Osteoblast (primary cell): ENCODE measurements around the gene RIMBP2. TPM values are rescaled to one million over a fixed set of nuclear protein-coding genes. Genes with fewer than 3 reads are reported as not detected.

Experiments used
- DNase-seq: peaks from one replicate; pipeline ENCODE4 v3.0.0; 2011; ENCODE audit warnings: low spot score, mixed read lengths; ENCODE audit not compliant: insufficient read length; ENCODE audit errors: missing footprints
- H2AFZ ChIP-seq: 2 replicates; pipeline ENCODE4 v1.6.0; 2011; ENCODE audit warnings: mild to moderate bottlenecking, low read length
- H3K27ac ChIP-seq: 2 replicates; pipeline ENCODE4 v1.5.1; 2011; ENCODE audit warnings: mild to moderate bottlenecking, low read depth, low read length, moderate library complexity
- H3K27me3 ChIP-seq: 2 replicates; pipeline ENCODE4 v1.6.0; 2012; ENCODE audit warnings: mild to moderate bottlenecking, control low read depth, inconsistent platforms, low read length, moderate library complexity; ENCODE audit not compliant: insufficient read depth
- H3K36me3 ChIP-seq: 2 replicates; pipeline ENCODE4 v1.5.1; 2011; ENCODE audit warnings: mild to moderate bottlenecking, low read length, control low read depth, moderate library complexity; ENCODE audit not compliant: insufficient read depth
- H3K4me1 ChIP-seq: 2 replicates; pipeline ENCODE4 v1.5.1; 2011; ENCODE audit warnings: mild to moderate bottlenecking, low read length, control low read depth, moderate library complexity; ENCODE audit not compliant: insufficient read depth
- H3K4me2 ChIP-seq: 2 replicates; pipeline ENCODE4 v1.6.0; 2011; ENCODE audit warnings: mild to moderate bottlenecking, low read length; ENCODE audit not compliant: insufficient read depth
- H3K4me3 ChIP-seq: fragments of 200-600 bp; sonication (generic); 3 replicates; pipeline ENCODE4 v1.5.1; 2012; ENCODE audit warnings: mild to moderate bottlenecking, low read length, inconsistent platforms; ENCODE audit not compliant: insufficient read depth
- H3K79me2 ChIP-seq: 2 replicates; pipeline ENCODE4 v1.6.0; 2012; ENCODE audit warnings: mild to moderate bottlenecking, low read length, control low read depth, inconsistent platforms; ENCODE audit not compliant: insufficient read depth
- H3K9me3 ChIP-seq: 2 replicates; pipeline ENCODE4 v1.5.1; 2011; ENCODE audit warnings: low read depth, low read length, control low read depth
- H4K20me1 ChIP-seq: 2 replicates; pipeline ENCODE4 v1.6.0; 2012; ENCODE audit warnings: mild to moderate bottlenecking, low read length, control low read depth; ENCODE audit not compliant: insufficient read depth
- total RNA-seq: library from RNA; depleted of rRNA; stranded (reverse); fragments of >200 nt; gene quantifications from 2 replicates; pipeline ENCODE4 v1.2.3, GENCODE V29; 2012
- TF ChIP-seq, protein P1 (sequence below): IDR thresholded peaks from 2 replicates; pipeline ENCODE4 v1.5.1; 2011; ENCODE audit warnings: mild to moderate bottlenecking, low read depth, low read length, moderate library complexity; ENCODE audit errors: extremely low read depth

The RIMBP2 gene
- total RNA-seq, 1 donor, result not detected

- Histone ChIP-seq H4K20me1 (no peaks in the 10 kb centered on the region), H3K9me3 (no peaks in the 10 kb centered on the region), H2AFZ (no peak overlapping the region), H3K27ac (no peak overlapping the region), H3K4me2 (no peak overlapping the region), H3K4me3 (no peak overlapping the region), H3K36me3 (no peaks in the 10 kb centered on the region), H3K27me3 (no peaks in the 10 kb centered on the region), H3K4me1 (no peaks in the 10 kb centered on the region), H3K79me2 (no peaks in the 10 kb centered on the region)
- TF ChIP-seq, protein P1, sequence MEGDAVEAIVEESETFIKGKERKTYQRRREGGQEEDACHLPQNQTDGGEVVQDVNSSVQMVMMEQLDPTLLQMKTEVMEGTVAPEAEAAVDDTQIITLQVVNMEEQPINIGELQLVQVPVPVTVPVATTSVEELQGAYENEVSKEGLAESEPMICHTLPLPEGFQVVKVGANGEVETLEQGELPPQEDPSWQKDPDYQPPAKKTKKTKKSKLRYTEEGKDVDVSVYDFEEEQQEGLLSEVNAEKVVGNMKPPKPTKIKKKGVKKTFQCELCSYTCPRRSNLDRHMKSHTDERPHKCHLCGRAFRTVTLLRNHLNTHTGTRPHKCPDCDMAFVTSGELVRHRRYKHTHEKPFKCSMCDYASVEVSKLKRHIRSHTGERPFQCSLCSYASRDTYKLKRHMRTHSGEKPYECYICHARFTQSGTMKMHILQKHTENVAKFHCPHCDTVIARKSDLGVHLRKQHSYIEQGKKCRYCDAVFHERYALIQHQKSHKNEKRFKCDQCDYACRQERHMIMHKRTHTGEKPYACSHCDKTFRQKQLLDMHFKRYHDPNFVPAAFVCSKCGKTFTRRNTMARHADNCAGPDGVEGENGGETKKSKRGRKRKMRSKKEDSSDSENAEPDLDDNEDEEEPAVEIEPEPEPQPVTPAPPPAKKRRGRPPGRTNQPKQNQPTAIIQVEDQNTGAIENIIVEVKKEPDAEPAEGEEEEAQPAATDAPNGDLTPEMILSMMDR, result no peak
- DNase-seq, result no peak
Measured at GRCh38 chr12:130717752-130718151, 1.7 kb upstream of the RIMBP2 start.

DNA sequence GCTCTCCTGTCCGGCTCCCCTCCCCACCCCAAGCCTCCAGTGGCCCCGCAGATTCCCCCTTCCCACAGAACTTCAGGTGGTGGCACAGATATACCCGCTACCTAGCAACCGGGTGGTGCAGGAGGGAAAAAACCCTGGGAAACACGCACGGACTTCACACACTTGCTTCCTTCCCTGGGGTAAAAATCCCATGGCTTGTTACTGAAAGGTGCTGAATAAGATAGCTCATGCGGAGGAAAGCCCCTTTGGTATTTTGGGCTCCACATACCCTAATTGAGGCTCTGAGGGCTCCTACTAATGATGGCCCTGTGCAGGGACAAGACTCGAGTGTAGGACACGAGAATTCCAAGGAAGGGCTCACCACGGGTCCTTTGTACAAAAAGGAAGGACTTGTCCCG is 869 bp upstream of the RIMBP2 start:
- H2AFZ ChIP-seq, result no peak overlapping the region
- TF ChIP-seq, protein P1, result no peak
- no peaks in the 10 kb centered on the region for H3K27me3 ChIP-seq
- H3K4me2 ChIP-seq, result no peak overlapping the region
- H3K36me3 ChIP-seq, result no peaks in the 10 kb centered on the region
- no peaks in the 10 kb centered on the region for H4K20me1 ChIP-seq
- H3K4me3 ChIP-seq, result no peak overlapping the region
- DNase-seq, result peak; percentile 29
- H3K9me3 ChIP-seq, result no peaks in the 10 kb centered on the region
- H3K4me1 ChIP-seq, result no peaks in the 10 kb centered on the region
- no peaks in the 10 kb centered on the region for H3K79me2 ChIP-seq
- H3K27ac ChIP-seq, result no peak overlapping the region

DNA sequence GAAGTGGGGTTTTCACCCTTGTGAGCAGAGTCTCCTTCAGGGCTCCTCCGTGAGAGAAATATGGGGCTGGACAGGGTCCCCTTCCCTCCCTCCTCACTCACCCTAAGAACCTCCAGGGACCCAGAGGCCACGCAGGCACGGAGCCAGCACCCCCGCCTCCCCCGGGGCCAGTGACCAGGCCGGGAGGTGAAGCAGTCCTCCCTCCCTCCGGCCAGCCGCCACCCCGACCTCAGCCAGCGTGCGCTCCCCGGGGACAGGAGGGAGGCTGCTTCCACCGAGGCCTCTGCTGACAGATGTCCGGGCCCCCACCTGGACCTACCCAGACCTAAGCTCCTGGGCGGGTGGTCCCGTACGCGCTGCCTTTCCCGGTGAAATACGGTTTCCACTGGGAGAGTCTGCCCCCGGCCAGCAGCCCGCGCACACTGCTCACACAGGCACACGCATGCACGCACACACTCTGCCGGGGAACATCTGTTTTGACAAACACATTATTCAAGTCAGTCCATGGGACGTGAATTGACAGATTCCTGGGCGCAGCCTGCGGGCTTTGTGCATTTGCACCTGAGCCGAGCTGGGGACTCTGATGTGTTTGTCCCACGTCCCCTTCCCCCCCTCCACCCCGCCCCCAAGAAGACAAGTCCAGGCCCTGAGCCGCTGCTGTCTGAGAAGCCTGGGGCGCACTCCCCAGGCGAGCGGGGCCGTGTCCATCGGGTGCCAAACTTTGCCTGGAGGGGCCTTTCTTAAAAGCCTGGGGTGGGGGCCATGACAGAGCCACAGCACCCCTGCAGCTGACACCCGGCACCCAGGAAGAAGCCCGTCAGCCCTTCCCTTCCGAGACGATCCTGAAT is 725 bp downstream of the RIMBP2 start:
- no peaks in the 10 kb centered on the region for H3K9me3 ChIP-seq
- H3K79me2 ChIP-seq, result no peaks in the 10 kb centered on the region
- no peak overlapping the region for H3K4me2 ChIP-seq
- peak; percentile 57 for DNase-seq
- H4K20me1 ChIP-seq, result no peaks in the 10 kb centered on the region
- H3K27me3 ChIP-seq, result no peaks in the 10 kb centered on the region
- no peaks in the 10 kb centered on the region for H3K36me3 ChIP-seq
- H3K4me1 ChIP-seq, result no peaks in the 10 kb centered on the region
- no peak overlapping the region for H2AFZ ChIP-seq
- TF ChIP-seq, protein P1, result no peak
- H3K27ac ChIP-seq, result no peak overlapping the region
- H3K4me3 ChIP-seq, result no peak overlapping the region

- no peaks in the 10 kb centered on the region for H4K20me1 ChIP-seq
- H2AFZ ChIP-seq, result no peak overlapping the region
- H3K79me2 ChIP-seq, result no peaks in the 10 kb centered on the region
- H3K4me2 ChIP-seq, result no peak overlapping the region
- TF ChIP-seq, protein P1, result no peak
- no peaks in the 10 kb centered on the region for H3K27me3 ChIP-seq
- H3K36me3 ChIP-seq, result no peaks in the 10 kb centered on the region
- H3K4me1 ChIP-seq, result no peaks in the 10 kb centered on the region
- H3K9me3 ChIP-seq, result no peaks in the 10 kb centered on the region
- no peak overlapping the region for H3K27ac ChIP-seq
- no peak overlapping the region for H3K4me3 ChIP-seq
- DNase-seq, result peak; percentile 43
Measured at GRCh38 chr12:130714591-130715149, 1.4 kb downstream of the RIMBP2 start.
